ENCODE data around the gene KCTD3. TPM values are rescaled to one million over a fixed set of nuclear protein-coding genes. Genes with fewer than 3 reads are reported as not detected.
A peak's percentile ranks its signal among the peaks of the same experiment; 100 is the strongest.

KCTD3 gene
- total RNA-seq (41.6 TPM), polyA plus RNA-seq (ENCODE audit: insufficient read depth, low read depth, low replicate concordance) (20.3 TPM)
- long read RNA-seq, donor 1, partial matches to known transcripts, result 0 of 6 reads
- long read RNA-seq, donor 1, other reads (novel, unspliced or antisense), result 0 of 6 reads
- long read RNA-seq, donor 2, transcript KCTD3-201 (18 exons, 3,931 nt), result major isoform, 9 of 15 reads
- long read RNA-seq, donor 2, partial matches to known transcripts, result 0 of 15 reads
- long read RNA-seq, donor 2, other reads (novel, unspliced or antisense), result 0 of 15 reads
- long read RNA-seq, donor 3, partial matches to known transcripts, result 16 of 22 reads
- long read RNA-seq, donor 3, other reads (novel, unspliced or antisense), result 0 of 22 reads
- long read RNA-seq, donor 4, partial matches to known transcripts, result 7 of 13 reads
- long read RNA-seq, donor 4, other reads (novel, unspliced or antisense), result 0 of 13 reads
- long read RNA-seq, donor 5, partial matches to known transcripts, result 0 of 2 reads
- long read RNA-seq, donor 5, other reads (novel, unspliced or antisense), result 0 of 2 reads
- long read RNA-seq, donor 6, partial matches to known transcripts, result 19 of 28 reads
- long read RNA-seq, donor 6, other reads (novel, unspliced or antisense), result 0 of 28 reads
- long read RNA-seq, donor 7, transcript KCTD3-201 (18 exons, 3,931 nt), result major isoform, 39 of 67 reads
- long read RNA-seq, donor 7, partial matches to known transcripts, result 12 of 67 reads
- long read RNA-seq, donor 7, other reads (novel, unspliced or antisense), result 16 of 67 reads
- long read RNA-seq, donor 8, partial matches to known transcripts, result 17 of 23 reads
- long read RNA-seq, donor 8, other reads (novel, unspliced or antisense), result 0 of 23 reads
- long read RNA-seq, donor 9, partial matches to known transcripts, result 0 of 5 reads
- long read RNA-seq, donor 9, other reads (novel, unspliced or antisense), result 0 of 5 reads
- long read RNA-seq, donor 10, partial matches to known transcripts, result 23 of 28 reads
- long read RNA-seq, donor 10, other reads (novel, unspliced or antisense), result 0 of 28 reads

DNA sequence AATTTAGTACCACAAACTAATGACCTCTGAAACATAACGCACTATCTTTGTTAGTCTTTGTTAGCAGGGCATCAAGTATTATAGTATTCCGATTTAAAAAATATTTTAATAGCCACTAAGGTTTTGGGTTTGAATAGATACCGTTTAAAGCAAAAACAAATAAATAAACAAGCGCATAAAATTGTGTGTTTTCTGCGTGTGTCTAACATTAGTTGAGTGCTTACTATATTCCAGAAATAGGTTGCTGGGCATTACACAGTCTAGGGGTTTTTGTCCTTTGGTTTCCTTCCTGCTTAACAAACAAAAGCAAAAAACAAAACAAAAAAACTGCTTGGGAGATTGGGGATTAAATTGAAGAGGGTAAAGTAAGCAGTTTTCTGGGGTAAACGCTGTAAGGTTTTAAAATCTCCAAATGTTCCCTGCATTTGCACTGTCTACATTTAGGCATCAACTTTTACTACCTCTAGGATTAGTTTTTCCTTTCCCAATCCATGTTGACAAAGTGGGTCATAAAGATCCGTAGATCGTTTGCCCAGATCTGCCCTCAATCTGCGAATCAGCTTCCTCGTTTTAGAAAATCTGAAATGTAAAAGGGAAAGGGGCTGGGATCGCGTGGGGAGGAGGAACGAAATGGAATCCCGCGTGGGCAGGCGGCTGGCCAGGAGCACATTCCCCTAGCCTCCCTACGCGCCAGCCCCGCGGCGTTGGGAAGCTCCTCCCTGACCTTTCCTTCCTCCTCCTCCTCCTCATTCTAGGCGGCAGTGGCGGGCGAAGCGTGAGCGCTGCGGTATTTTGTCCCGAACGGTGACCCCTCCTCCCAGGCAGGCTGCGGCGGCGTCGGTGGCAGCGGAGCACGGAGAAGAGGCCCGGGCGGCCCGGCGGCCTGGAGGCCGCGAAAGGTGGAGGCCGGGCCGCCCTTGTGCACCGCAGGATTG lies at the start of gene KCTD3:
TSS of gene KCTD3 (plus strand) at position 749 of the 935 bp plus-strand sequence. CDS start 382 bp downstream, outside the sequence.
- Histone ChIP-seq H3K4me1 (ENCODE audit: control insufficient read depth in 2 of 3, insufficient read depth in 2 of 3, low read depth in 1 of 3, low read length in 3 of 3) (peaks cover 0 to 4% (median 0%) of the 10 kb centered on the region in 3 donors), H3K4me3 (ENCODE audit: low read length in 3 of 3) (peak within 1 kb of the TSS; percentile 89 to 96 (median 92)), H3K36me3 (ENCODE audit: control insufficient read depth in 2 of 3, insufficient read depth in 3 of 3, low read length in 3 of 3) (no peaks in the 10 kb centered on the region), H3K9ac (ENCODE audit: low read length in 3 of 3) (peak within 1 kb of the TSS; percentile 81 to 95 (median 86)), H3K9me3 (ENCODE audit: control insufficient read depth in 2 of 3, insufficient read depth in 1 of 3, low read length in 3 of 3) (no peaks in the 10 kb centered on the region), H3K27ac (ENCODE audit: low read depth in 2 of 2, low read length in 2 of 2) (peak within 1 kb of the TSS; percentile 86 to 88), H3K27me3 (ENCODE audit: control insufficient read depth, insufficient read depth, low read length) (no peaks in the 10 kb centered on the region)
- intact Hi-C loops (cut with DNase I), result no loop called here
- FAIRE-seq (no peak), DNase-seq (peak; percentile 83 to 94 (median 89))
- TF ChIP-seq, protein P1, sequence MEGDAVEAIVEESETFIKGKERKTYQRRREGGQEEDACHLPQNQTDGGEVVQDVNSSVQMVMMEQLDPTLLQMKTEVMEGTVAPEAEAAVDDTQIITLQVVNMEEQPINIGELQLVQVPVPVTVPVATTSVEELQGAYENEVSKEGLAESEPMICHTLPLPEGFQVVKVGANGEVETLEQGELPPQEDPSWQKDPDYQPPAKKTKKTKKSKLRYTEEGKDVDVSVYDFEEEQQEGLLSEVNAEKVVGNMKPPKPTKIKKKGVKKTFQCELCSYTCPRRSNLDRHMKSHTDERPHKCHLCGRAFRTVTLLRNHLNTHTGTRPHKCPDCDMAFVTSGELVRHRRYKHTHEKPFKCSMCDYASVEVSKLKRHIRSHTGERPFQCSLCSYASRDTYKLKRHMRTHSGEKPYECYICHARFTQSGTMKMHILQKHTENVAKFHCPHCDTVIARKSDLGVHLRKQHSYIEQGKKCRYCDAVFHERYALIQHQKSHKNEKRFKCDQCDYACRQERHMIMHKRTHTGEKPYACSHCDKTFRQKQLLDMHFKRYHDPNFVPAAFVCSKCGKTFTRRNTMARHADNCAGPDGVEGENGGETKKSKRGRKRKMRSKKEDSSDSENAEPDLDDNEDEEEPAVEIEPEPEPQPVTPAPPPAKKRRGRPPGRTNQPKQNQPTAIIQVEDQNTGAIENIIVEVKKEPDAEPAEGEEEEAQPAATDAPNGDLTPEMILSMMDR (IDR thresholded peaks at IDR 0.05; ENCODE audit: borderline replicate concordance, extremely low read depth, insufficient read depth), result no peak

DNA sequence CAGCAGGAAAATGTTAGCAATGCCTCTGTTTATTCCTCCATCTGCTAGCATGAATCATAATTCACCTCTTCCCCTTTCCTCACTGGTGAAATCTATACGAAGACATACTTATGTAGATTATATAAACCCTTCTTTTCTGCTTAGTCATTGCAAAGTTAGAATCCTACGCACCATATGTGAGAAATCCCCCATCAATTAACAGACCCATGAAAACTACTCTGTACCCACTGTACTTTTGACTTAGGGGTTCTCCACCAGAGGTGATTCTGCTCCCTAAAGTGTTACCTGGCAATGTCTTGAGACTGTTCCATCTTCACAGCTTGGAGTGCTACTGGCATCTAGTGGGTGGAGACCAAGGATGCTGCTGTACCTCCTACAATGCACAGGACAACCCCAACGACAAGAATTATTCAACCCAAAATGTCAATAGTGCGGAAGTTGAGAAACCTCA lies 49.6 kb upstream of the KCTD3 start:
- no peak overlapping the region for H3K4me3 ChIP-seq (ENCODE audit: low read length in 3 of 3)
- no peaks in the 10 kb centered on the region for H3K9me3 ChIP-seq (ENCODE audit: control insufficient read depth in 2 of 3, insufficient read depth in 1 of 3, low read length in 3 of 3)
- no peaks in the 10 kb centered on the region for H3K27me3 ChIP-seq (ENCODE audit: control insufficient read depth, insufficient read depth, low read length)
- no peak for DNase-seq
- H3K27ac ChIP-seq (ENCODE audit: low read depth in 2 of 2, low read length in 2 of 2), result no peak overlapping the region
- intact Hi-C loops (cut with DNase I), result no loop called here
- H3K9ac ChIP-seq (ENCODE audit: low read length in 3 of 3), result no peak overlapping the region
- TF ChIP-seq, protein P1 (IDR thresholded peaks at IDR 0.05; ENCODE audit: borderline replicate concordance, extremely low read depth, insufficient read depth), result no peak
- H3K4me1 ChIP-seq (ENCODE audit: control insufficient read depth in 2 of 3, insufficient read depth in 2 of 3, low read depth in 1 of 3, low read length in 3 of 3), result no peaks in the 10 kb centered on the region
- no peak for FAIRE-seq
- H3K36me3 ChIP-seq (ENCODE audit: control insufficient read depth in 2 of 3, insufficient read depth in 3 of 3, low read length in 3 of 3), result no peaks in the 10 kb centered on the region

DNA sequence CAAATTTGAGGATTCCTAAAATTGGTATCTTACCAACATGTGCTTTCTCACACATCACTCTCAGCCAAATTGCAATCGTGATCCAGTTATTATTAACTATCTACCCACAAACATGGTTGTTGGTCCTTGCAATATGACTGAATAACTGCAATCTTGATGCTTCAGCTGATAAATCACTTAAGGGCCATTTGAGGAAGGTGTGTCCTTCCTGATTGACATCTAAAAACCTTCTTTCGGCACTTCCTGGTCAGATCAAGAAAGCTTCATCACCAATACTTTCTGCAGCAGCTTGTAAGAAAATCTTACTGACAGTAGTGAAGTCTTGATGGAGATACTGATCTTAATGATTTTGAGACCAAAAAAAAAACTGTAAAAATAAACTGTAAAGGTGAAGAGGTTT lies 48.5 kb upstream of the KCTD3 start:
- Histone ChIP-seq H3K36me3 (ENCODE audit: control insufficient read depth in 2 of 3, insufficient read depth in 3 of 3, low read length in 3 of 3) (no peaks in the 10 kb centered on the region), H3K4me3 (ENCODE audit: low read length in 3 of 3) (no peak overlapping the region), H3K27me3 (ENCODE audit: control insufficient read depth, insufficient read depth, low read length) (no peaks in the 10 kb centered on the region), H3K9ac (ENCODE audit: low read length in 3 of 3) (no peak overlapping the region), H3K4me1 (ENCODE audit: control insufficient read depth in 2 of 3, insufficient read depth in 2 of 3, low read depth in 1 of 3, low read length in 3 of 3) (no peaks in the 10 kb centered on the region), H3K27ac (ENCODE audit: low read depth in 2 of 2, low read length in 2 of 2) (no peak overlapping the region), H3K9me3 (ENCODE audit: control insufficient read depth in 2 of 3, insufficient read depth in 1 of 3, low read length in 3 of 3) (no peaks in the 10 kb centered on the region)
- no peak for FAIRE-seq
- TF ChIP-seq, protein P1 (IDR thresholded peaks at IDR 0.05; ENCODE audit: borderline replicate concordance, extremely low read depth, insufficient read depth), result no peak
- intact Hi-C loops (cut with DNase I), result no loop called here
- DNase-seq, result no peak

Data from kidney (tissue), 22 donors.